ENCODE data around the gene GPR61. TPM values are rescaled to one million over a fixed set of nuclear protein-coding genes. Genes with fewer than 3 reads are reported as not detected.

The GPR61 gene
- total RNA-seq, 1 experiment from 2014 or later: not detected

DNA sequence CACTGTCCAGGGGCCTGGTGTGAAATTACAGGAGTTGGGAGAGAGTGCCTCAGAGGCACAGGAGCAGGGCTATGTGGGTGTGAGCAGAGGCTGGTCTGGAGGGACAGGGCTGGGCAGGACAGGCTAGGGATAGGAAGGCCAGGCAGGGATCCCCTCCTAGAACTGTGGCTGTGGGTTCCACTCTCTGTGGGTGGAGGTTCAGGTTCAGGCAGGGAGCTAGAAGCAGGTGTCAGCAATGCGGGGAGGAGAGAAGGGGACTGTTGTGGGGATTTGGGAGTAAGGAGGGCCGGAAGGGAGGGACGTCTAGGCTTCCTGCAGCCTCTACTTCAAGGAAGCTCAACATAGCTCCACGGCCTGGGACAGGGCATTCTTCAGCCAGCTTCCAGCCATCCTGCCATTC, 8.3 kb upstream of the GPR61 start:
- Mint-ChIP-seq H3K36me3 (ENCODE audit: insufficient read depth, unreplicated experiment) (peaks cover 5% of the 10 kb centered on the region), H3K4me1 (ENCODE audit: low read depth, unreplicated experiment) (peaks cover 6% of the 10 kb centered on the region), H3K27ac (ENCODE audit: unreplicated experiment) (no peak overlapping the region), H3K9me3 (ENCODE audit: low read depth, unreplicated experiment) (no peaks in the 10 kb centered on the region), H3K27me3 (ENCODE audit: unreplicated experiment) (peaks cover 54% of the 10 kb centered on the region), H3K4me3 (ENCODE audit: low read depth, unreplicated experiment) (no peak overlapping the region)
- CTCF ChIA-PET: interaction anchor here (1.0 to 2.5 kb wide), 4 partner anchors 14 to 41 kb away, joined by 3 to 23 read pairs (median 14); partner anchors contain the start of gene CYB561D1
- intact Hi-C loops (cut with micrococcal nuclease; ENCODE audit: unreplicated experiment): no loop called here
- no TSS peak for BruUV-seq (replicated peaks)
- TF ChIP-seq, protein P1, sequence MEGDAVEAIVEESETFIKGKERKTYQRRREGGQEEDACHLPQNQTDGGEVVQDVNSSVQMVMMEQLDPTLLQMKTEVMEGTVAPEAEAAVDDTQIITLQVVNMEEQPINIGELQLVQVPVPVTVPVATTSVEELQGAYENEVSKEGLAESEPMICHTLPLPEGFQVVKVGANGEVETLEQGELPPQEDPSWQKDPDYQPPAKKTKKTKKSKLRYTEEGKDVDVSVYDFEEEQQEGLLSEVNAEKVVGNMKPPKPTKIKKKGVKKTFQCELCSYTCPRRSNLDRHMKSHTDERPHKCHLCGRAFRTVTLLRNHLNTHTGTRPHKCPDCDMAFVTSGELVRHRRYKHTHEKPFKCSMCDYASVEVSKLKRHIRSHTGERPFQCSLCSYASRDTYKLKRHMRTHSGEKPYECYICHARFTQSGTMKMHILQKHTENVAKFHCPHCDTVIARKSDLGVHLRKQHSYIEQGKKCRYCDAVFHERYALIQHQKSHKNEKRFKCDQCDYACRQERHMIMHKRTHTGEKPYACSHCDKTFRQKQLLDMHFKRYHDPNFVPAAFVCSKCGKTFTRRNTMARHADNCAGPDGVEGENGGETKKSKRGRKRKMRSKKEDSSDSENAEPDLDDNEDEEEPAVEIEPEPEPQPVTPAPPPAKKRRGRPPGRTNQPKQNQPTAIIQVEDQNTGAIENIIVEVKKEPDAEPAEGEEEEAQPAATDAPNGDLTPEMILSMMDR (IDR thresholded peaks at IDR 0.05; ENCODE audit: unreplicated experiment): no peak
- no peak for DNase-seq

DNA sequence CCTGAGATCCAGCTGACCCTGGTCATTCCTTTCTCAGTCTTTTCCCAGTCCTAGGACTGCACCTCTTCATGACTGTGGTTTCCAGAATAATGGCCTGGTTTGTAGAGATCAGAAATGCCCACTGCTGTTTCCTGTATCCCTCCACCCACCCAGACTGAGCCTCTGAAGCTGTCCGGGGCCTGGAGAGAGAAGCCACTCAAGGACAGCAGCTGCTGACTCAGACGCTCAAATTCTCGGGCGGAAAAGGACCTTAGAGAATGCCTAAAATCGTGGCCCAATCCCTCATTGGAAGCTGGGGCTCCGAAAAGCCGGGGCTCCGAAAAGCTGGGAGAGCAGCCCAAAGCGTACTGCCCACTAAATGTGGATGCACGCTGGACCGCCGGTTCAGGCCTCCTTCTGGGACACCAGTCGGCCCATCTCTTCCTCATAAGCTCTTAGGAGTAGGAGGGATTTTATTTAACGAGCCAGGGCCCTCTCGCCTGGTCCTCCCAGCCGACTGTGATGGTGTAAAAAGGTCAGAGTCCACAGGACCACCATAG, 7.8 kb upstream of the GPR61 start:
- H3K27me3 Mint-ChIP-seq (ENCODE audit: unreplicated experiment): peaks cover 49% of the 10 kb centered on the region
- intact Hi-C loops (cut with micrococcal nuclease; ENCODE audit: unreplicated experiment): loop anchor here (1.0 to 2.0 kb wide), 3 partner anchors 38 to 255 kb away; partner anchors contain the start of genes CYB561D1 and PSMA5
- no peak overlapping the region for H3K4me3 Mint-ChIP-seq (ENCODE audit: low read depth, unreplicated experiment)
- no peaks in the 10 kb centered on the region for H3K9me3 Mint-ChIP-seq (ENCODE audit: low read depth, unreplicated experiment)
- H3K4me1 Mint-ChIP-seq (ENCODE audit: low read depth, unreplicated experiment): peaks cover 6% of the 10 kb centered on the region
- H3K27ac Mint-ChIP-seq (ENCODE audit: unreplicated experiment): no peak overlapping the region
- BruUV-seq (replicated peaks): no TSS peak
- CTCF ChIA-PET: interaction anchor here (1.0 to 2.5 kb wide), 8 partner anchors 15 to 292 kb away, joined by 3 to 23 read pairs (median 6); partner anchors contain the start of gene CYB561D1
- TF ChIP-seq, protein P1 (IDR thresholded peaks at IDR 0.05; ENCODE audit: unreplicated experiment): no peak
- peaks cover 5% of the 10 kb centered on the region for H3K36me3 Mint-ChIP-seq (ENCODE audit: insufficient read depth, unreplicated experiment)
- no peak for DNase-seq

DNA sequence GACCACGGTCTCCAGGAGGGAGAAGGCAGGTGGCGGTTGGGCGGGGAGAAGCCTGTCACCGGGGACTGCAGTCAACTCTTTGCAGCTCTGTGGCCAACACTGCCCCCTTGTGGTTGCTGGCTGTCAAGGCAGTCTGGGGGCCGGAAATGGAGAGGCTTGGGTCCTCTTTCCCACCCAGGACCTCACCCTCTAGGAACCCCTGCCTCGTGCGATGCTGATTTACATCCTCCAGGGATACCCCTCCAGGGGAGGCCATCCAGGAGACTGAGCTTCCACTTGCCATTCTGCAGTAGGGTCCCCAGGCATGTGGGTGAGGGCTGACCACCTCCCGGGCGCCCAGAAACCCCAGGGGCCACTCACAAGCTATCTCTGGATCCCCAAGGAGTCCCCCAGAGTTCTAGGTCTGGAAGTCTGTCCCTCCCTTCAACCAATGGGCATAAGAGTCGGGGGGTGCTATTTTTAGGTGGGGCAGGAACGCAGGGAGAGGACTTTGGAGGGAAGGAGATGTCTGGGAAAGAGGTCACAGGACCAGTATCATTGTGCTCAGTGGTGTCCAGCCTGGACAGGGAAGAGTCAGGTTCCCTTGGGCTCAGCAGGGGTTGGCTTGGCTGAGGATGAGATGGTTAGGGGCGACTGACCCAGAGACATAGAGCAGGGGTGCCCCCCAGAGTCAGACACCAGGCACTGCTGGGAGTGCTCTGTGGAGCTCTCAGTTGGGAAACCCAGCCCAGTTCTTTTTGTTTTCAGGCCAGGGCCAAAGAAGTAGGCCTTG, 7.1 kb upstream of the GPR61 start:
- intact Hi-C loops (cut with micrococcal nuclease; ENCODE audit: unreplicated experiment): loop anchor here (1.0 to 2.0 kb wide), 3 partner anchors 38 to 256 kb away; partner anchors contain the start of genes CYB561D1 and PSMA5
- peak; percentile 82 for DNase-seq

DNA sequence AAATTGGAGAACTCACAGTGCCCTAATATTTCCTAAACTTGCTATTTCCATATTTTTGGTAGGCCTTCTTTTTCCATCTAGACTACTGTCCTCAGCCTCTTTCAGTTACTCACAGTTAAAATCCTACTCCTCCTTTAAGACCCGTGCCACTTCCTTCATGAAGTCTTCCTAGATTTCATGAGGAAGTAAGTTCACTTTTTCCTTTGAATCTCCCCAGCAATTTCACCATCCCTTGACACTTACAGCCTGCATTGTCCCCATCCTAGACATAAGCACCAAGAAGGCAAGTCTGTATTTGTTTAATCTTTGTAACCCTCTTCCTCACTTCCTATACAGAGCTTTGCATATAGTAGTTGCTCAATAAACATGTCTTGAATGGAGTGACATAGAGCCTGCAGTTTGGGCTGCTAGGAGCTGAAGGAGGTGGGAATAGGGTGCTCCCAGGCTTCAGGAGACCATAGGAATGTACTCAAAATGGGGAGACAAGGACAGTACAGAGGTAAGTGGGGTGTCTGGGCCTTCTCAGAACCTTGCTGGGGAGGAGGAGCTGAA, 5.3 kb upstream of the GPR61 start:
- TF ChIP-seq, protein P1 (IDR thresholded peaks at IDR 0.05; ENCODE audit: unreplicated experiment): no peak
- CTCF ChIA-PET: interaction anchor here (0.7 kb wide), 2 partner anchors 86 to 203 kb away, joined by 4 to 6 read pairs; no protein-coding TSS in a partner anchor
- no TSS peak for BruUV-seq (replicated peaks)
- peaks cover 6% of the 10 kb centered on the region for H3K4me1 Mint-ChIP-seq (ENCODE audit: low read depth, unreplicated experiment)
- intact Hi-C loops (cut with micrococcal nuclease; ENCODE audit: unreplicated experiment): no loop called here
- no peak for DNase-seq
- H3K9me3 Mint-ChIP-seq (ENCODE audit: low read depth, unreplicated experiment): no peaks in the 10 kb centered on the region
- peaks cover 34% of the 10 kb centered on the region for H3K27me3 Mint-ChIP-seq (ENCODE audit: unreplicated experiment)
- H3K4me3 Mint-ChIP-seq (ENCODE audit: low read depth, unreplicated experiment): no peak overlapping the region
- peaks cover 5% of the 10 kb centered on the region for H3K36me3 Mint-ChIP-seq (ENCODE audit: insufficient read depth, unreplicated experiment)
- H3K27ac Mint-ChIP-seq (ENCODE audit: unreplicated experiment): no peak overlapping the region

More for the DNA sequence above, 7.1 kb upstream of the GPR61 start:
- TF ChIP-seq, protein P1 (IDR thresholded peaks at IDR 0.05; ENCODE audit: unreplicated experiment): peak; percentile 85
- peaks cover 42% of the 10 kb centered on the region for H3K27me3 Mint-ChIP-seq (ENCODE audit: unreplicated experiment)
- H3K27ac Mint-ChIP-seq (ENCODE audit: unreplicated experiment): no peak overlapping the region
- no peak overlapping the region for H3K4me3 Mint-ChIP-seq (ENCODE audit: low read depth, unreplicated experiment)
- peaks cover 5% of the 10 kb centered on the region for H3K36me3 Mint-ChIP-seq (ENCODE audit: insufficient read depth, unreplicated experiment)
- no TSS peak for BruUV-seq (replicated peaks)
- CTCF ChIA-PET: interaction anchor here (0.9 to 2.5 kb wide), 12 partner anchors 15 to 452 kb away, joined by 3 to 23 read pairs (median 4); partner anchors contain the start of genes AHCYL1, CYB561D1 and GNAI3
- H3K4me1 Mint-ChIP-seq (ENCODE audit: low read depth, unreplicated experiment): peaks cover 6% of the 10 kb centered on the region
- H3K9me3 Mint-ChIP-seq (ENCODE audit: low read depth, unreplicated experiment): no peaks in the 10 kb centered on the region

Measured in Calu3 (cell line).